Suppressor macrophage treated with lipopolysaccharide for 4 hours (primary cell): Measurements from ENCODE around the gene TCFL5.

ENCODE experiments used
- DNase-seq: peaks from one replicate; pipeline ENCODE4 v3.0.0-alpha.2; 2020

The TCFL5 gene

GRCh38 chr20:62808211-62808865 is 53.3 kb downstream of the TCFL5 start:
- peak; percentile 73 for DNase-seq

- DNase-seq, result no peak
These were observed 54.0 kb downstream of the TCFL5 start for GRCh38 chr20:62807444-62808210.

DNA sequence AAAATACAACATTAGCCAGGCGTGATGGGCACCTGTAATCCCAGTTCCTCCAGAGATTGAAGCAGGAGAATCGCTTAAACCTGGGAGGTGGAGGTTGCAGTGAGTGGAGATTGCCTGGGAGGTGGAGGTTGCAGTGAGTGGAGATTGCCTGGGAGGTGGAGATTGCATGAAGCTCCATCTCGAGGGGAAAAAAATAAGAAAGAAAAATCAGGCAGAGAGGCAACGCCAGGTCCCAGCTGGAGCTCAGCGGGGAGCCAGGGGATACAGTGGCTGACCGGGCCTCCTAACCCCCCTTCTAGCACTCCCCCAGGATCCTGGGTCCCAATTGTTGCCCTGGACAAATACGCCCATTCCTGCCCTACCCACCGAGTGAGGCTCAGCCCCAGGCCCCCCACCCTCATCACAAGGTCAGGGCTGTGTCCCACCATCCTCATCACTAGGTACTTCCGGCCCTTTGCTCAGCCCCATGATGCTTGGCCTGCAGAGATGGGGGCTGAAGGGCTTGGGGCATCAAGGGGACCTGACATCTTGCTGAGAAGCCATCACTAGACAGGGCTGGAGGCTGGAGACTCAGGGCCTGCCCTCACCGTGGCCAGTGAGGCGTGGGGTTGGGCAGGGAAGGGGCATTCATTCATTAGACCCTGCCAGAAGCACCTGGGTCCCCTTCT is 55.1 kb downstream of the TCFL5 start:
- DNase-seq, result no peak

- peak; percentile 90 for DNase-seq
These were observed 55.8 kb downstream of the TCFL5 start for GRCh38 chr20:62805711-62806382.

GRCh38 chr20:62805155-62805710 is 56.4 kb downstream of the TCFL5 start:
- DNase-seq, result no peak

DNA sequence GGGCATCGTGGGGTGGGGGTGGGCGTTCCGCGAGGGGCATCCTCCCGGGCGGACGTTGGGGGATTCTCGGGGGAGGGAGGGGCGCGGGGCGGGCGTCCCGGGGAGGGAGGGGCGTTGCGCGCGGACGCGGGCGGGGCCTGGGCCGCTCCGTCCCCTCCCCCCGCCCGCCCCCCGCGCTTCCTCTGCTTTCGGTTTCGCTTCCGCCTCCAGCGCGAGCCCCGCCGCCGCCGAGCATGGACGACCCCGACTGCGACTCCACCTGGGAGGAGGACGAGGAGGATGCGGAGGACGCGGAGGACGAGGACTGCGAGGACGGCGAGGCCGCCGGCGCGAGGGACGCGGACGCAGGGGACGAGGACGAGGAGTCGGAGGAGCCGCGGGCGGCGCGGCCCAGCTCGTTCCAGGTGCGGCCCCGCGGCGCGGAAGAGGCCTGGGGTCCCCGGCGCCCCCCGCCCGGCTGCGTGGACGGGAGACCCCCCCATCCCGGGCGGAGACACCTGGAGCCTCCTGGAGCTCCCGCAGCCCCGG is 56.9 kb downstream of the TCFL5 start, which contains the start of gene OGFR:
Gene OGFR (plus strand): TSS at position 209 of the 528 bp plus-strand sequence. CDS start 25 bp downstream, at position 234.
- peak; percentile 80 for DNase-seq

DNA sequence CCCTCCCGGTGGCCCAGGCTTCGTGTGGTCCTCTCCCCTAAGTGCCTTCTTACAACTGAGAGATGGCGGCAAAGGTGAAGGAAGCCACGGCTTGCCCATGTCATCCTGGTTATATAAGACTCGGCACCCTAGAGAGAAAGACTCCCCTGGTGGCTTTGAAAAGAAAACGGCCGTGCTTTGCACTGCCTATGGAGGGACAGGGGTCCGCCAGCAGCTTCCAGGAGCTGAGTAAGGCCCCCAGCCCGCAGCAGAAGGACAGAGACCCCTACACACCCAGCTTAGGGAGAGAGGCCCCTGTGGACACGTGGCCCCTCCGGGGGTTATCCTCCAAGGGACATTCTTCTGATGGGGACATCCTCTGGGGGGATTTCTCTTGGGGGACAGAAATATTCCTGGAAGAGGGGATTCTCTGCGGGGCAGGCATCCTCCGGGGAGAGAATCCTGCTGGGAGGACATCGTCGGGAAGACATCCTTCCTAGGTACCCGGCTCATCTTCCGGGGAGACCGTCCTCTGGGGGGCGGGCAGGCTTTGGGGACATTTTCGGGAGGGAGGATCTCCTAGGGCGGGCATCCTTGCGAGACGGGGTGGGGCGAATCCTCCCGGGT is 57.5 kb downstream of the TCFL5 start:
- no peak for DNase-seq

GRCh38 chr20:62802026-62802712 is 59.5 kb downstream of the TCFL5 start:
- no peak for DNase-seq

- DNase-seq, result no peak
These were observed 60.2 kb downstream of the TCFL5 start for GRCh38 chr20:62801284-62802010.

GRCh38 chr20:62800314-62801259 is 61.0 kb downstream of the TCFL5 start:
- DNase-seq, result no peak

- no peak for DNase-seq
These were observed 61.7 kb downstream of the TCFL5 start for GRCh38 chr20:62799873-62800272.

GRCh38 chr20:62799459-62799858 is 62.2 kb downstream of the TCFL5 start:
- no peak for DNase-seq

- DNase-seq, result no peak
These were observed 62.6 kb downstream of the TCFL5 start for GRCh38 chr20:62799036-62799435.

- no peak for DNase-seq
These were observed 63.7 kb downstream of the TCFL5 start for GRCh38 chr20:62797671-62798532.

DNA sequence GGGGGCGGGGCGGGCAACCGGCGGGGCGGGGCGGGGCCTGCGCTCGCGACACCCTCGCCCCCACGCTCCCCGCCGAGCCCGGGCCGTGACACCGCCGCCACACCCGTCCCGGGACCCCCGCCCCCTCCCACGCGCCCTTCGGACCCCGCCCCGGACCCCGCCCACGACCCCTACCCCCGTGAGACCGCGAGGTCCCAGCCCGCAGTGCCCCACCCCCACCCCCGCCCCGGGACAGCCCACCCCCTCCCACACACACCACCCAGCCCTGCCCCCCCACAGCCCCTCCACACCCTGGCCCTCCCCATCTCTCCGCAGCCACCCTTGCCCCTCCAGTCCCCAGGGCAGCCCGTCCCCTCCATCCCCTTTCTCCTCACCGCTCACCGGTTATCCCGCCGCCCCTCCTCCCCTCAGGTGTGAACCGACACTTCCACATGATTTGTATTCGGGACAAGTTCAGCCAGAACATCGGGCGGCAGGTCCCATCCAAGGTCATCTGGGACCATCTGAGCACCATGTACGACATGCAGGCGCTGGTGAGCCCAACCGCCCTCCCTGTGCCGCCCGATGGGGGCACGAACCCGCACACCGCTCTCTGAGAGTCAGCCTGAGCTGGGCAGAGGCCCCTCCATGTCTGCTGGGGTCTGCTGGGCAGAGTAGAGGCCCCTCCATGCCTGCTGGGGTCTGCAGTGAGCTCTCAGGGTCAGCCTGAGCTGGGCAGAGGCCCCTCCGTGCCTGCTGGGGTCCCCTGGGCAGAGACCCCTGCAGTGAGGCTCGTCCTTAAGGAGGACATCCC is 64.7 kb downstream of the TCFL5 start:
- DNase-seq, result no peak

DNA sequence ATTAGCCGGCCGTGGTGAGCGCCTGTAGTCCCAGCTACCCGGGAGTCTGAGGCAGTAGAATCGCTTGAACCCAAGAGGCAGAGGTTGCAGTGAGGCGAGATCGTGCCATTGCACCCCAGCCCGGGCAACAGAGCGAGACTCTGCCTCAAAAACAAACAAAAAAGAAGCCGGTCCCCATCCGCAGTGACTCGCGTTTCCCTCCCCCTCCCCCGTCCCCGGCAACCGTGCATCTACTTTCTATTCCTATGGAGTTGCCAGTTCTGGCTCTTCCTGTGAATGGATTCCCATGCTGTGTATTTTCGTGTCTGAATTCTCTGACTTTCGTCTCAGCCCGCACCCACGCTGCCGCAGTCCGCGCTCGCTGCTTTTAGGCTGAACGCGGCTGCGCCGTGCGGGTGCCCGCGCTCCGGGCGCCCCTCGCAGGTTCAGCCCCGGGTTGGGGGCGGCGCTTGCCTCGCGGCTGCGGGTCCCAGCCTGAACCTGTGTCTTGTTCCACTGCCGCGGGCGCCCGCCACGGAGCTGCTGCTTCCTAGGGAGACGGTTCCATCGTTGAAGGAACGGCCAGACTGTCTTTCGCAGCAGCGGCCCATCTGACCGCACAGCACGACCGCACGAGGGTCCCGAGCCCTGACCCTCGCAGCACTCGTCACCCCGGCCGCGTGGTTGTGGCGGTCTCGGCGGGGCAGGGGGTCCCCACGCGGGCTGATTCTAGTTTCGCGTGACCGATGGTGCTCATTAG is 66.4 kb downstream of the TCFL5 start:
- peak; percentile 62 for DNase-seq
